Liver (tissue), 9 donors: ENCODE data around the gene BRAT1. TPM values are rescaled to one million over a fixed set of nuclear protein-coding genes. Genes with fewer than 3 reads are reported as not detected.
A peak's percentile ranks its signal among the peaks of the same experiment; 100 is the strongest.

Experiments
- DNase-seq: peaks from one replicate; pipeline ENCODE4 v3.0.0-alpha.2; 2017; ENCODE audit warnings: low spot score
- H3K27ac ChIP-seq, 2 donors: one replicate each; pipeline ENCODE4 v1.7.0; 2013; ENCODE audit warnings: inconsistent platforms in 2 of 2, low read length in 2 of 2, control low read depth in 1 of 2, low read depth in 1 of 2, mild to moderate bottlenecking in 1 of 2
- H3K27me3 ChIP-seq, 4 donors: one replicate each; pipeline versions ENCODE4 v1.6.1 to v1.7.0; 2013; ENCODE audit warnings: low read length in 3 of 4, inconsistent platforms in 1 of 4, mild to moderate bottlenecking in 1 of 4, moderate library complexity in 1 of 4; ENCODE audit not compliant: control insufficient read depth in 4 of 4, insufficient read depth in 4 of 4
- H3K36me3 ChIP-seq, 4 donors: one replicate each; pipeline versions ENCODE4 v1.6.1 to v1.7.0; 2013; ENCODE audit warnings: low read length in 3 of 4, mild to moderate bottlenecking in 3 of 4, low read depth in 1 of 4, moderate library complexity in 1 of 4; ENCODE audit not compliant: control insufficient read depth in 4 of 4, insufficient read depth in 3 of 4
- H3K4me1 ChIP-seq, 4 donors: one replicate each; pipeline versions ENCODE4 v1.6.1 to v1.7.0; 2013; ENCODE audit warnings: low read length in 3 of 4, mild to moderate bottlenecking in 3 of 4, moderate library complexity in 1 of 4; ENCODE audit not compliant: control insufficient read depth in 4 of 4, insufficient read depth in 4 of 4
- H3K4me3 ChIP-seq, 3 donors: one replicate each; pipeline versions ENCODE4 v1.6.1 to v1.7.0; 2013; ENCODE audit warnings: low read length in 3 of 3, control low read depth in 1 of 3, low read depth in 1 of 3, mild to moderate bottlenecking in 1 of 3
- H3K9ac ChIP-seq, 2 donors: one replicate each; pipeline ENCODE4 v1.7.0; 2013; ENCODE audit warnings: low read length in 2 of 2, mild to moderate bottlenecking in 2 of 2, moderate library complexity in 2 of 2, control low read depth in 1 of 2, low read depth in 1 of 2
- H3K9me3 ChIP-seq, 4 donors: one replicate each; pipeline versions ENCODE4 v1.6.1 to v1.7.0; 2013; ENCODE audit warnings: low read length in 3 of 4; ENCODE audit not compliant: control insufficient read depth in 4 of 4
- EGR1 ChIP-seq, 2 donors: IDR thresholded peaks; 2 replicates each; pipeline ENCODE4 v1.6.1; 2016 to 2018; ENCODE audit warnings: antibody characterized with exemption in 2 of 2, low read depth in 2 of 2
- FOXA1 ChIP-seq: IDR thresholded peaks from 2 replicates; pipeline ENCODE4 v1.6.1; 2016; ENCODE audit warnings: antibody characterized with exemption
- FOXA2 ChIP-seq: IDR thresholded peaks from 2 replicates; pipeline ENCODE4 v1.6.1; 2016; ENCODE audit warnings: antibody characterized with exemption
- GABPA ChIP-seq, 2 donors: IDR thresholded peaks in 1 of 2; conservative IDR thresholded peaks in 1 of 2; 2 replicates each; pipeline ENCODE4 v1.6.1; 2016; ENCODE audit warnings: antibody characterized with exemption in 2 of 2, mild to moderate bottlenecking in 1 of 2, moderate library complexity in 1 of 2
- HNF4A ChIP-seq, 2 donors: conservative IDR thresholded peaks; 2 replicates each; pipeline ENCODE4 v1.6.1; 2016; ENCODE audit warnings: antibody characterized with exemption in 2 of 2, mild to moderate bottlenecking in 2 of 2
- HNF4G ChIP-seq: IDR thresholded peaks from 2 replicates; pipeline ENCODE4 v1.6.1; 2016; ENCODE audit warnings: antibody characterized with exemption
- JUND ChIP-seq, 2 donors: IDR thresholded peaks; 2 replicates each; pipeline ENCODE4 v1.6.1; 2016; ENCODE audit warnings: antibody characterized with exemption in 2 of 2
- NR2F2 ChIP-seq: IDR thresholded peaks from 2 replicates; pipeline ENCODE4 v1.6.1; 2016; ENCODE audit warnings: antibody characterized with exemption
- RAD21 ChIP-seq, 2 donors: IDR thresholded peaks; 2 replicates each; pipeline ENCODE4 v1.6.1; 2016; ENCODE audit warnings: antibody characterized with exemption in 2 of 2, mild to moderate bottlenecking in 2 of 2
- RXRA ChIP-seq, 2 donors: IDR thresholded peaks; 2 replicates each; pipeline ENCODE4 v1.6.1; 2017 to 2018; ENCODE audit warnings: antibody characterized with exemption in 2 of 2, mild to moderate bottlenecking in 1 of 2
- SP1 ChIP-seq: IDR thresholded peaks from 2 replicates; pipeline ENCODE4 v1.6.1; 2018; ENCODE audit warnings: antibody characterized with exemption, mild to moderate bottlenecking
- TAF1 ChIP-seq: conservative IDR thresholded peaks from 2 replicates; pipeline ENCODE4 v1.6.1; 2016; ENCODE audit warnings: antibody characterized with exemption, mild to moderate bottlenecking
- YY1 ChIP-seq: IDR thresholded peaks from 2 replicates; pipeline ENCODE4 v1.6.1; 2016; ENCODE audit warnings: antibody characterized with exemption, mild to moderate bottlenecking
- WGBS: extraction: QIAGEN DNeasy Blood & Tissue Kit; methylation state at CpG from one replicate; pipeline ENCODE4 v1.1.7; 2013; 5-methylcytosine and 5-hydroxymethylcytosine counted together
- polyA plus RNA-seq, 2 donors: library from polyadenylated mRNA; stranded (reverse) in 1 of 2; unstranded in 1 of 2; fragments of 200-250 nt in 1 of 2; fragments of >200 nt in 1 of 2; fragmentation: Nextera tagmentation in 1 of 2; extraction: Ambion mirVana in 1 of 2; gene quantifications; one replicate each; pipeline versions ENCODE4 v1.2.1 to v1.2.3, GENCODE V29; 2013 to 2015
- total RNA-seq, 2 donors: library from RNA; depleted of rRNA; stranded (reverse); fragments of >200 nt; gene quantifications; one replicate each; pipeline ENCODE4 v1.2.3, GENCODE V29; 2014
- TF ChIP-seq, protein P1 (sequence below): IDR thresholded peaks from 2 replicates; pipeline ENCODE4 v1.6.1; 2016; ENCODE audit warnings: antibody characterized with exemption
- TF ChIP-seq, protein P2 (sequence below): IDR thresholded peaks from 2 replicates; pipeline ENCODE4 v1.6.1; 2016; ENCODE audit warnings: antibody characterized with exemption
- TF ChIP-seq, protein P3 (sequence below): IDR thresholded peaks from 2 replicates; pipeline ENCODE4 v1.6.1; 2016; ENCODE audit warnings: antibody characterized with exemption
- TF ChIP-seq, protein P4 (sequence below): fragments of 150-350 bp; IDR thresholded peaks from 2 replicates; pipeline ENCODE4 v1.5.1; 2017; ENCODE audit warnings: improper control_type of control experiment, low read depth, low read length; ENCODE audit not compliant: missing input control
- donor health status: healthy.
- donor health status: healthy.
- donor health status: healthy.
- donor health status: healthy.
- donor health status: healthy.

The BRAT1 gene
- total and polyA plus RNA-seq, 4 donors, result 10.0 to 20.7 (median 16.7) TPM

DNA sequence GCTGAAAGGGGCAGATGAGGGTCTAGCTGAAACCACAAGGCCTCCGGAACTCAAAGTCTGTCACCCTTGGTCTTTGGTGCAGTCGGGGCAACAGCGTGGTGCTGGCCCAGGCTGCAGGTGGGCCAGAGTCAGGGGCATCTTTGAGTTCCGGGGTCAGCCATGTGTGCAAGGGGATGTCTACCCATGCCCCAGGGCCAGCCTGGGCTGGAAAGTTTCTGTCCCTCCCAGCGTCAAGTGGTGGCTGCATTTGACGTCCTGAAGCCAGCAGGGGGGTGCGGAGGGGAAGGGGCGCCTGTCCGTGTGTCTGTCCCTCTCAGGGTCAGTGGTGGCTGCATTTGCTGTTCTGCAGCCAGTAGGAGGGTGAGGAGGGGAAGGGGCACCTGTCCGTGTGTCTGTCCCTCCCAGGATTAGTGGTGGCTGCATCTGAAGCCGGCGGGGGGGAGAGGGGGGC is 638 bp downstream of the BRAT1 start:
- Histone ChIP-seq H3K9ac (peak overlapping the region; percentile 36 to 78), H3K27ac (peak overlapping the region; percentile 99 to 100), H3K27me3 (no peaks in the 10 kb centered on the region), H3K4me3 (peak overlapping the region; percentile 70 to 92 (median 77)), H3K4me1 (peaks cover 4 to 24% (median 18%) of the 10 kb centered on the region in 4 donors), H3K36me3 (peaks cover 0 to 5% (median 3%) of the 10 kb centered on the region in 4 donors), H3K9me3 (no peaks in the 10 kb centered on the region)
- DNase-seq, result no peak
- no peak for TF ChIP-seq RXRA (IDR thresholded peaks at IDR 0.05)
- no peak for TF ChIP-seq SP1
- TF ChIP-seq FOXA2, result no peak
- no peak for TF ChIP-seq YY1
- TF ChIP-seq TAF1, result no peak
- TF ChIP-seq JUND (IDR thresholded peaks at IDR 0.05), result no peak
- no peak for TF ChIP-seq GABPA (IDR thresholded peaks at IDR 0.05 in 1 of 2, conservative IDR thresholded peaks at IDR 0.05 in 1 of 2)
- TF ChIP-seq, protein P1, sequence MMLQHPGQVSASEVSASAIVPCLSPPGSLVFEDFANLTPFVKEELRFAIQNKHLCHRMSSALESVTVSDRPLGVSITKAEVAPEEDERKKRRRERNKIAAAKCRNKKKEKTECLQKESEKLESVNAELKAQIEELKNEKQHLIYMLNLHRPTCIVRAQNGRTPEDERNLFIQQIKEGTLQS, result no peak
- TF ChIP-seq HNF4A (conservative IDR thresholded peaks at IDR 0.05), result no peak
- no peak for TF ChIP-seq FOXA1
- TF ChIP-seq, protein P2, sequence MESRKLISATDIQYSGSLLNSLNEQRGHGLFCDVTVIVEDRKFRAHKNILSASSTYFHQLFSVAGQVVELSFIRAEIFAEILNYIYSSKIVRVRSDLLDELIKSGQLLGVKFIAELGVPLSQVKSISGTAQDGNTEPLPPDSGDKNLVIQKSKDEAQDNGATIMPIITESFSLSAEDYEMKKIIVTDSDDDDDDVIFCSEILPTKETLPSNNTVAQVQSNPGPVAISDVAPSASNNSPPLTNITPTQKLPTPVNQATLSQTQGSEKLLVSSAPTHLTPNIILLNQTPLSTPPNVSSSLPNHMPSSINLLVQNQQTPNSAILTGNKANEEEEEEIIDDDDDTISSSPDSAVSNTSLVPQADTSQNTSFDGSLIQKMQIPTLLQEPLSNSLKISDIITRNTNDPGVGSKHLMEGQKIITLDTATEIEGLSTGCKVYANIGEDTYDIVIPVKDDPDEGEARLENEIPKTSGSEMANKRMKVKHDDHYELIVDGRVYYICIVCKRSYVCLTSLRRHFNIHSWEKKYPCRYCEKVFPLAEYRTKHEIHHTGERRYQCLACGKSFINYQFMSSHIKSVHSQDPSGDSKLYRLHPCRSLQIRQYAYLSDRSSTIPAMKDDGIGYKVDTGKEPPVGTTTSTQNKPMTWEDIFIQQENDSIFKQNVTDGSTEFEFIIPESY, result no peak
- TF ChIP-seq, protein P3, sequence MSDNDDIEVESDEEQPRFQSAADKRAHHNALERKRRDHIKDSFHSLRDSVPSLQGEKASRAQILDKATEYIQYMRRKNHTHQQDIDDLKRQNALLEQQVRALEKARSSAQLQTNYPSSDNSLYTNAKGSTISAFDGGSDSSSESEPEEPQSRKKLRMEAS, result no peak
- no peak for TF ChIP-seq RAD21 (IDR thresholded peaks at IDR 0.05)
- no peak for TF ChIP-seq HNF4G
- no peak for TF ChIP-seq NR2F2
- TF ChIP-seq EGR1 (IDR thresholded peaks at IDR 0.05; ENCODE audit: low read depth in 2 of 2), result no peak
- WGBS, result 5% methylated on average over 12 of the region's 12 CpGs

DNA sequence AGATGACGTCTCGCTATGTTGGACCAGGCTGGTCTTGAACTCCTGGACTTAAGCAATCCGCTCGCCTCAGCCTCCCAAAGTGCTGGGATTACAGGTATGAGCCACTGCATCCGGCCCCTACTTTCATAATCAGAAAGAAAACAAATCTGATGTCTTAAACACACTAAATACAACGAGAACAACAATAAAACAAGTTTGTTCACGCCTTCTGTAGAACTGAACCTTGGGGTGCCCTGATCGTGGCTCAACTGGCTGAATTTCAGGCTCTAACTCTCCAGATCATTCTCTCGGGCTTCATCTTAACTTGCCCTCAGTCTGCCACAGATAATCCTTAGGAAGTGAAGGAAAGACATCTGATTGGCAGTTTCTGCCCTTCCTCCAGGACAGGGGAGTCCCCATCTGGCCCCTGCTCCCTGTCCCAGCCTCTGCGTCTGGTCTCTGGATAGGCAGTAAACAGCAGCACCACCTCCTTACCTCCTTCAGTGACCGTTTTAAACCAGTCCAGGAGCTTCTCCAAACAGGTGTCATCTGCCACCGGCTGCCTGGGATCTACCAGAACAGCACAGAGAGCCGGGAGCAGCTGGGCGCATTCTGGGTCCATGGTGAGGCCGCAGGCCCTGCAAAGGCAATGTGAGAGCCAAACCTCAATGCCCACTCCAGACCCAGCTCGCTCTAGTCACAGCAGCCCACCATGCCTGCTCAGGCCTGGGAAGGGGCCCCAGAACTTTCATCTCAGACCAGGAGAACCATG is 1.3 kb downstream of the BRAT1 start:
- Histone ChIP-seq H3K9ac (peak overlapping the region in 1 of 2 donors; percentile 78), H3K9me3 (no peaks in the 10 kb centered on the region), H3K27me3 (no peaks in the 10 kb centered on the region), H3K36me3 (peaks cover 0 to 11% (median 3%) of the 10 kb centered on the region in 4 donors), H3K4me1 (peaks cover 4 to 19% (median 16%) of the 10 kb centered on the region in 4 donors), H3K27ac (no peak overlapping the region), H3K4me3 (peak overlapping the region in 2 of 3 donors; percentile 77 to 92)
- WGBS, result 84% methylated on average over 16 of the region's 16 CpGs
- TF ChIP-seq RXRA (IDR thresholded peaks at IDR 0.05), result no peak
- no peak for TF ChIP-seq GABPA (IDR thresholded peaks at IDR 0.05 in 1 of 2, conservative IDR thresholded peaks at IDR 0.05 in 1 of 2)
- TF ChIP-seq, protein P4, sequence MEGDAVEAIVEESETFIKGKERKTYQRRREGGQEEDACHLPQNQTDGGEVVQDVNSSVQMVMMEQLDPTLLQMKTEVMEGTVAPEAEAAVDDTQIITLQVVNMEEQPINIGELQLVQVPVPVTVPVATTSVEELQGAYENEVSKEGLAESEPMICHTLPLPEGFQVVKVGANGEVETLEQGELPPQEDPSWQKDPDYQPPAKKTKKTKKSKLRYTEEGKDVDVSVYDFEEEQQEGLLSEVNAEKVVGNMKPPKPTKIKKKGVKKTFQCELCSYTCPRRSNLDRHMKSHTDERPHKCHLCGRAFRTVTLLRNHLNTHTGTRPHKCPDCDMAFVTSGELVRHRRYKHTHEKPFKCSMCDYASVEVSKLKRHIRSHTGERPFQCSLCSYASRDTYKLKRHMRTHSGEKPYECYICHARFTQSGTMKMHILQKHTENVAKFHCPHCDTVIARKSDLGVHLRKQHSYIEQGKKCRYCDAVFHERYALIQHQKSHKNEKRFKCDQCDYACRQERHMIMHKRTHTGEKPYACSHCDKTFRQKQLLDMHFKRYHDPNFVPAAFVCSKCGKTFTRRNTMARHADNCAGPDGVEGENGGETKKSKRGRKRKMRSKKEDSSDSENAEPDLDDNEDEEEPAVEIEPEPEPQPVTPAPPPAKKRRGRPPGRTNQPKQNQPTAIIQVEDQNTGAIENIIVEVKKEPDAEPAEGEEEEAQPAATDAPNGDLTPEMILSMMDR, result no peak
- no peak for DNase-seq
